Subcutaneous abdominal adipose tissue (tissue), 5 donors: ENCODE measurements around the gene SLC16A3.

Experiments used
- H3K27ac ChIP-seq: one replicate; pipeline ENCODE4 v1.7.0; 2013; ENCODE audit warnings: low read depth, mild to moderate bottlenecking, inconsistent platforms, low read length, moderate library complexity
- H3K27me3 ChIP-seq, 5 donors: one replicate each; pipeline ENCODE4 v1.7.0; 2013; ENCODE audit warnings: low read length in 5 of 5, inconsistent platforms in 1 of 5; ENCODE audit not compliant: control insufficient read depth in 5 of 5, insufficient read depth in 4 of 5
- H3K36me3 ChIP-seq, 5 donors: one replicate each; pipeline ENCODE4 v1.7.0; 2013; ENCODE audit warnings: low read length in 5 of 5; ENCODE audit not compliant: control insufficient read depth in 5 of 5, insufficient read depth in 5 of 5
- H3K4me1 ChIP-seq, 5 donors: one replicate each; pipeline ENCODE4 v1.7.0; 2013; ENCODE audit warnings: low read length in 5 of 5, mild to moderate bottlenecking in 3 of 5, moderate library complexity in 1 of 5; ENCODE audit not compliant: control insufficient read depth in 5 of 5, insufficient read depth in 5 of 5
- H3K4me3 ChIP-seq, 5 donors: one replicate each; pipeline ENCODE4 v1.7.0; 2013; ENCODE audit warnings: low read length in 5 of 5, low read depth in 1 of 5
- H3K9ac ChIP-seq, 5 donors: one replicate each; pipeline ENCODE4 v1.7.0; 2013; ENCODE audit warnings: low read length in 5 of 5, mild to moderate bottlenecking in 4 of 5, moderate library complexity in 3 of 5
- H3K9me3 ChIP-seq, 5 donors: one replicate each; pipeline ENCODE4 v1.7.0; 2013; ENCODE audit warnings: low read length in 5 of 5; ENCODE audit not compliant: control insufficient read depth in 5 of 5
- donor health status: healthy.
- donor health status: healthy.
- donor health status: healthy.
- donor health status: healthy.
- donor health status: healthy.

SLC16A3 gene

DNA sequence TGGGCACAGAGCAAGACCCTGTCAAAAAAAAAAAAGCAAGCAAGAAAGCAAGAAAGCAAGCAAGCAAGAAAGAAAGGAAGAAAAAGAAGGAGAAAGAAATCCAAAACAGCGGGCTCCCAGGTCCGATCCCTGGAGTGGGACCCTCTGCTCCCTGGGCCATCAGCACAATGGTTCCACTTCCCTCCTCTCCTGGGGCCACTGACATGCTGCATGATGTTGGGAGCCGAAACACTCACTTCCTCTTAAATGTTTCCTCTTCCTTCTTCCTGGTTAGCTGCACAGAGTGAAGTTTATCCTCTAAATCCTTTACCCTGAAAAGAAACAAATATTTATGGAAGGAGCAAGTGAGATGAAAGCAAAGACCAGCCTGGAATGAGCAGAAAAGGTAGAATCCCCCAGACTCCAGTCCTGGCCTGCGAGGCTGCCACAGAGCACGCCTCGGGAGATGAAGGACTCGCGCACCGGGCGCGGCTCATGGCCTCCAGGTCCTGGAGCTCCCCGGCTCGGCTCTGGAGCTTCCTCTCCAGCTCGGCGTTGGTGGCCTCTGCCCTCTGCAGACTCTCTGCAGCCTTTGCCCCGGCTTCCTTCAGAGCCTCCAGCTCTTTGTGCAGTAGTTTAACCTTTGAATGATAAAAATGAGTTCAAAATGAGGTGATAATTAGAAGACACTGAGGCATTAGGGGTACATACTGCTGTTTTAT is 35.2 kb upstream of the SLC16A3 start:
- Histone ChIP-seq H3K36me3 (peaks cover 0 to 42% (median 29%) of the 10 kb centered on the region in 5 donors), H3K27ac (no peak overlapping the region), H3K4me3 (peak overlapping the region; percentile 16 to 63 (median 56)), H3K27me3 (no peaks in the 10 kb centered on the region), H3K9ac (peak overlapping the region in 1 of 5 donors; percentile 28), H3K9me3 (no peaks in the 10 kb centered on the region), H3K4me1 (peaks cover 0 to 8% (median 0%) of the 10 kb centered on the region in 5 donors)

DNA sequence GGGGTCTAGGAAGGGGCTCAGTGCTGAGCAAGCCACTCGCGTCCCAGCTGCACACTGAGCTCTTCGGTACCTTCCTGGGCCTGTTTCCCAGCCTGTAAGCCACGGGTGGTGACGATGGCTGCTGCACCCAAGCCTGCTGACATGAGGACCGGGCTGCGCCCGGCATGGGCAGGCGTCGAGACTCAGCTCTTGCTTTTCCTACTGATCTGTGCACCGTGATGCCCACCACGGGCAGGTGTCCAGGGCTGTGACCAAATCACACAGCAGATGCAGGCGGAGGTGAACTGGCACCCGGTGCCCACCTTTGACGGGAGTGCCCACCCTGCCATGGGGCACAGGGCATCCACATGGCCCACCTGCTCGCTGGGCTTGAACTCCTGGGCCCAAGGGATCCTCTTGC is 34.1 kb upstream of the SLC16A3 start:
- no peaks in the 10 kb centered on the region for H3K27me3 ChIP-seq
- peaks cover 0 to 8% (median 0%) of the 10 kb centered on the region in 5 donors for H3K4me1 ChIP-seq
- H3K9me3 ChIP-seq = no peaks in the 10 kb centered on the region
- peaks cover 0 to 46% (median 31%) of the 10 kb centered on the region in 5 donors for H3K36me3 ChIP-seq
- H3K27ac ChIP-seq = no peak overlapping the region
- H3K4me3 ChIP-seq = no peak overlapping the region
- H3K9ac ChIP-seq = no peak overlapping the region

DNA sequence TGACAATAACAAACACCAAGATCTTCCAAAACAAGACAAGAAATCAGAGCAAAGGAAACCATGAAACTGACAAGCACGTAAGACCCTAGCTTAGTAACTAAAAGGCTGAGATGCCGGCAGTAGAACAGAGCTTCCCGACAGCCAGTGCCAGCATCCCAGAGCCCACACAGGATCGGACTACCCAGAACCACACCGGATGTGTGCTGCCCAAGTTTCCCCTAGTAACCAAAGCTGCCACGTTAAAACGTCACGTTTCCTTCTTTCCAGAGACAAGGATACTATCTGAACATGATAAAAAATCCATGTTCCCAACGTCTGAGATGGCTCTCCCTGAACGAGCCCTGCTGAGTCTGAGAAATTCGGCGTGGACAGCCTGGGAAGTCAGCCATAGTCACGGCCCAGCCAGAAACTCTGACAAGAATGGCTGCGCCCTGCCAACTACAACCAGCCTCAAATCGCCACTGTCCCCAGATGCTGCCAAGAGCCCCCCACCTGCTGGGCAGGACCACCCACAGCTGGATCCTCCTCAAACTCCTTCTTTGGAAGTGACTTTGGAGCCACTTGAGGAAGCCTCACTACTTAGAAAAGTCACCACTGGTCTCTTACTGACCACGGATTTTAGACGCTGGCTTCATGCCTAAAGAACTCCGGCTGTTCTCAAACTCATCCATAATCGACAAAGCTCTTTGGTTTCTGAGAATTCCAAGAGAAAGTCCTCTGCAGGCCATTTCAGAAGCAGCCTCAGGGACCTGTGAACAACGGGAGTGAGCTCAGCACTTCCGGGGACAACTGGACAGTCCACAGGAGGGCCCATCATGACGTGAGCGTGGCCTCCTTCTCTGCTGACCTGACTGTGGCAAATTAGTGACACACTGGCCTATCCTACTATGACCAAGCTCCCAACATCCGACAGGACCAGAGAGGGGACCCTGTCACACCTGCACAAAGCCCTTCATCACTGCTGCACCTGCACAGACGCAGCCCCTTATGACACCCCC is 32.9 kb upstream of the SLC16A3 start:
- peaks cover 0 to 8% (median 0%) of the 10 kb centered on the region in 5 donors for H3K4me1 ChIP-seq
- H3K27me3 ChIP-seq = no peaks in the 10 kb centered on the region
- no peak overlapping the region for H3K9ac ChIP-seq
- H3K27ac ChIP-seq = no peak overlapping the region
- no peak overlapping the region for H3K4me3 ChIP-seq
- H3K9me3 ChIP-seq = no peaks in the 10 kb centered on the region
- peaks cover 0 to 50% (median 31%) of the 10 kb centered on the region in 5 donors for H3K36me3 ChIP-seq

DNA sequence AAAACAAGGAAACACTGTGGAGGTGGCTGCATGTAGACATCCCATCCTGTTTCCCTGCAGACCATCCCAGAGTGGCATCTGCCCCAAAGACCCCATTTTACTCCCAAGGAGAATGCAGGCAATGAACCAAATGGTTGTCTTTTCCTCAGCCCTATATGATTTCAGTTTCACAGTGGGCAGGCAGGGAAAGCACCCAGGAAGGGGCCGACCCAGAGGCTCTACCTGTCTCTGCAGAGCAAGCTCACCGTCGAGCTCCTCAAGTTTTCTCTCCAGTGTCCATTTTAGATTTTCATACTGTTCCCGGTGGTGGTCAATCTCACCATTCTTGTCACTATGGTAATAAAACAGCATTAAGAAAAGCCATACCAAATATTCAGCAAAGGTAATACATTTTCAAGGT is 30.8 kb upstream of the SLC16A3 start:
- peaks cover 0 to 8% (median 0%) of the 10 kb centered on the region in 5 donors for H3K4me1 ChIP-seq
- H3K4me3 ChIP-seq = no peak overlapping the region
- H3K9ac ChIP-seq = no peak overlapping the region
- peaks cover 0 to 49% (median 22%) of the 10 kb centered on the region in 5 donors for H3K36me3 ChIP-seq
- H3K27me3 ChIP-seq = no peaks in the 10 kb centered on the region
- H3K27ac ChIP-seq = no peak overlapping the region
- no peaks in the 10 kb centered on the region for H3K9me3 ChIP-seq

DNA sequence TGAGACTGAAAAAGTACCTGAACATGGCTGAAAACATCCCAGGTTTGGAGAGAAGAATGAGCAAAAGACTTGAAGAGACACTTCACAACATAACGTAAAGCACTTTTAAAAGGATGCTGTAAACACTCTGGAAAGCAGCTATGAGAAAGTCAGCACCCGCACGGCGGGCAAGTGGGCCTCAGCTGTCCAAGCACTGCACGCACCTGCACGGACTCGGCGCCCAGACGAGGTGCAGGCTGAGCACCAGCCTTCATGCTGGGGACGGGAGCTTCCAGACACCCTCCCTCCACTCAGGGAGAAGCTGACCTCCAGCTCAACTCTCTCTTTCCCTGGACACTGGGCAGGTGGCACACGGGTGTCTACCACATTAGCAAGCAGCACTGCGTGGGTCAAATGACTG is 29.3 kb upstream of the SLC16A3 start:
- Histone ChIP-seq H3K27me3 (no peaks in the 10 kb centered on the region), H3K4me1 (peaks cover 0 to 8% (median 0%) of the 10 kb centered on the region in 5 donors), H3K4me3 (no peak overlapping the region), H3K36me3 (peaks cover 0 to 40% (median 16%) of the 10 kb centered on the region in 5 donors), H3K9ac (no peak overlapping the region), H3K27ac (no peak overlapping the region), H3K9me3 (no peaks in the 10 kb centered on the region)

DNA sequence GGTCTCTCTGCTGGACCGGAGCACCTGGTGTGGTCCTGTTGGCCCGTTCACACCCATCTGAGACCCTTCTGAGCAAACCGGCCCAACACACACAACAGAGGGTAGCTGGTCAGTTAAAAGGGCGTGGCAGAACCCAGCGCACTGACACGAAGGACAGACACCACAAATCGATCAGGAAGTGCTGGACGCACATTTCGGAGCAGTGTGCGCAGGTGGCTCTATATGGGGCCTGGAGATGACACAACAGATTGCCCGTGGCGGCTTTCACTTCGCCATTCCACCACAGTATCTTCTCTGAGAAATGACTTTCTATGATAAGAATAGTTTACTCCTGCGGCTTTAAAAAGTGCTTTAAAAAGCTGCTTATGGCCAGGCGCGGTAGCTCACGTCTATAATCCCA is 28.7 kb upstream of the SLC16A3 start:
- no peak overlapping the region for H3K27ac ChIP-seq
- H3K36me3 ChIP-seq = peaks cover 0 to 34% (median 10%) of the 10 kb centered on the region in 5 donors
- no peaks in the 10 kb centered on the region for H3K9me3 ChIP-seq

DNA sequence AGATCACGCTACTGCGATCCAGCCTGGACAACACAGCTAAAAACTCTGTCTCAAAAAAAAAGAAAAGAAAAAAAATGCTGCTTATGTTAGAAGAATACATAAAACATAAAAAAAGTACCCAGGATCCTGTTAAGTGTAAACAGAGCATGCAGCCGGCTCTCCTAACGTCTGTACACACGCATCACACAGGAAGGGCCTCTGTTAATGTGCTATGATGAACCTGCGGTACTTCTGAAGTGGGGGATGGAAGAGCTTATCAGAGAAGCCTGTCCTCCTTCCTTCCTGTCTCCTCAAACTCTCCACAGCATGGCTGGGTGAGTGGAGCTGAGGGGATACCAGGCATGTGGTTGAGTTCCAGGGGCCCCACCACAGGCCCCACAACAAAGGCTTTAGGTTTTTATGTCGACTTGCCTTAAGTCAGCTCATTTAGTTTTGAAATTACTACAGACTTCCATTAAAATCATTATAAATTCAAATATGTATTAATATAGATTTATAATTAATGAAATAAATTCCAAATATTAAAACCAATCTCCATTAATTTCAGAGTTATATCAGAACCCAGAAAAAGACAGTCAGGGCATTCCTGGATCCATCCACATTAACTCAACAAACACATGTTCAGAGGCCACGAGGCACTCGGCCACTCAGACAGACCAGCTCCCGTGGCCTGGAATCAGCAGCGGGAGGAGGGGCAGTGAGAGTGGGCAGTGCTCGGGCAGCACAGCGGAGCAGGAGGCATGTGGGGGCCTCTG is 27.9 kb upstream of the SLC16A3 start:
- Histone ChIP-seq H3K36me3 (peaks cover 0 to 29% (median 9%) of the 10 kb centered on the region in 5 donors), H3K9ac (no peak overlapping the region), H3K9me3 (no peaks in the 10 kb centered on the region), H3K27ac (no peak overlapping the region), H3K4me1 (peaks cover 0 to 16% (median 13%) of the 10 kb centered on the region in 5 donors), H3K27me3 (no peaks in the 10 kb centered on the region), H3K4me3 (no peak overlapping the region)

More for the DNA sequence above, 28.7 kb upstream of the SLC16A3 start:
- Histone ChIP-seq H3K4me3 (no peak overlapping the region), H3K4me1 (peaks cover 0 to 12% (median 5%) of the 10 kb centered on the region in 5 donors), H3K27me3 (no peaks in the 10 kb centered on the region), H3K9ac (no peak overlapping the region)

DNA sequence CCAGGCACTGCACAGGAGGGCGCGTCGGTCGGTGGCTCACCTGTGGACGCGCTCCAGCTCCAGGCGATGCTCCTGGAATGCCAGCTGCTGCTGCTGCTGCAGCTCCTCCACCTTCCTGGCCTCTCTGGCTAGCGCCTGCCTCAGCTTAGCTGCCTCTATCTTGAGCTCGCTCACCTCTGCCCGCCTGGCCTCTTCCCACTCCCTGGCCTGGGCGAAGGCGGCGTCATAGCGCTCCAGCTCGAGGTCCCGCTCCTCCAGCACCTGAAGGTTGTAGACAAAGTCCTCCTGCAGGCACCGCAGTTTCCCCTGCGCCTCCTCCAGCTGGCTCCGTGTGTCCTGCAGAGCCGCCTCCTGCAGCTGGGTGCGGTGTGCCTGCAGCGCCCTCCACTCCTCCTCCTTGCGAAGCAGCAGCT is 27.3 kb upstream of the SLC16A3 start:
- Histone ChIP-seq H3K27ac (no peak overlapping the region), H3K9ac (no peak overlapping the region), H3K27me3 (no peaks in the 10 kb centered on the region), H3K4me3 (no peak overlapping the region), H3K4me1 (peaks cover 0 to 18% (median 17%) of the 10 kb centered on the region in 5 donors), H3K9me3 (no peaks in the 10 kb centered on the region), H3K36me3 (peaks cover 0 to 26% (median 7%) of the 10 kb centered on the region in 5 donors)

DNA sequence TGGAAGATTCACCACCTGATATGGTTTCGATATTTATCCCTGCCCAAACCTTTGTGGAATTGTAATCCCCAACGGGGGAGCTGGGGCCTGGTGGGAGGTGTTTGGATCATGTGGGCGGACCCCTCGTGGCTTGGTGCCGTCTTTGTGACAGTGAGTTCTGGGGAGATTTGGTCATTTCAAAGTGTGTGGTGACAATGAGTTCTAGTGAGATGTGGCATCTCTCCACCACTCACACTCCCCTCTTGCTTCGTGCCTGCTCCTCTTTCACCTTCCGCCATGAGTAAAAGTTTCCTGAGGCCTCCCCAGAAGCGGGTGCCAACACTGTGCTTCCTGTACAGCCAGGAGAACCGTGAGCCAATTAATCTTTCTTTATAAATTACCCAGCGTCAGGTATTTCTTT is 25.9 kb upstream of the SLC16A3 start:
- H3K27me3 ChIP-seq = no peaks in the 10 kb centered on the region
- peaks cover 0 to 18% (median 17%) of the 10 kb centered on the region in 5 donors for H3K4me1 ChIP-seq
- H3K9ac ChIP-seq = no peak overlapping the region
- no peaks in the 10 kb centered on the region for H3K9me3 ChIP-seq
- no peak overlapping the region for H3K27ac ChIP-seq
- H3K4me3 ChIP-seq = no peak overlapping the region
- H3K36me3 ChIP-seq = peaks cover 0 to 14% (median 3%) of the 10 kb centered on the region in 5 donors
